HT-29 (cell line): Measurements from ENCODE around the gene SYVN1. TPM values are rescaled to one million over a fixed set of nuclear protein-coding genes. Genes with fewer than 3 reads are reported as not detected.
"Not testable (repeated sequence)": the region's sequence is repeated elsewhere in the genome, so short reads cannot be mapped to it uniquely, and the experiment has no call there.

Experiments
- DNase-seq: peaks from one replicate; pipeline ENCODE4 v3.0.0-alpha.2; 2015; ENCODE audit warnings: low spot score
- total RNA-seq: library from RNA; depleted of rRNA; stranded (reverse); fragments of >200 nt; shearing (Covaris generic); gene quantifications from 2 replicates; pipeline ENCODE4 v1.2.3, GENCODE V29; 2014

SYVN1 gene
- total RNA-seq, 1 experiment from 2014 or later: 32.1 TPM

DNA sequence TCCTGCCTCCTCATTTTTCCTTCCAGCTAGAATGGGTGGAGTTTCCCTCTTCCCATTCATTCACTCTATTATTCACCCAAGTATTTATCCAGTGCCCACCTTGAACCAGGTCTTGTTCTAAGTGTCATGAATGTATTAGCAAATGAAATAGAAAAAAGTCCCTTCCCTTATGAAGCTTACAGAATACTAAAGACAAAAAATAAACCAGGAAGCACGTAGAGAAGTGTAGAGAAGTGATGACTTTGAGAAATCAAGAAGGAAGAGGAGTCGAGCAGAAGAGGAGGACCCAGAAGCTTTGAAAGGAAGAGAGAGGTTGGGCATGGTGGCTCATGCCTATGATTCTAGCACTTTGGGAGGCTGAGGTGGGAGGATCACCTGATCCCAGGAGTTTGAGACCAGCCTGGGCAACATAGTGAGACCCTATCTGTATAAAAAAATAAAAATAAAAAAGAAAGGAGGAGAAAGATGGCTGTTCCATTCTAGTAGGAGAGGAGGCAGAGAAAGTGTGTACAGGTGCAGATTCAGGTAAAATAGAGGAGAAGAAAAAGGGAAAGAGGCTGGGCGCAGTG is 17.1 kb upstream of the SYVN1 start:
- DNase-seq: no peak

DNA sequence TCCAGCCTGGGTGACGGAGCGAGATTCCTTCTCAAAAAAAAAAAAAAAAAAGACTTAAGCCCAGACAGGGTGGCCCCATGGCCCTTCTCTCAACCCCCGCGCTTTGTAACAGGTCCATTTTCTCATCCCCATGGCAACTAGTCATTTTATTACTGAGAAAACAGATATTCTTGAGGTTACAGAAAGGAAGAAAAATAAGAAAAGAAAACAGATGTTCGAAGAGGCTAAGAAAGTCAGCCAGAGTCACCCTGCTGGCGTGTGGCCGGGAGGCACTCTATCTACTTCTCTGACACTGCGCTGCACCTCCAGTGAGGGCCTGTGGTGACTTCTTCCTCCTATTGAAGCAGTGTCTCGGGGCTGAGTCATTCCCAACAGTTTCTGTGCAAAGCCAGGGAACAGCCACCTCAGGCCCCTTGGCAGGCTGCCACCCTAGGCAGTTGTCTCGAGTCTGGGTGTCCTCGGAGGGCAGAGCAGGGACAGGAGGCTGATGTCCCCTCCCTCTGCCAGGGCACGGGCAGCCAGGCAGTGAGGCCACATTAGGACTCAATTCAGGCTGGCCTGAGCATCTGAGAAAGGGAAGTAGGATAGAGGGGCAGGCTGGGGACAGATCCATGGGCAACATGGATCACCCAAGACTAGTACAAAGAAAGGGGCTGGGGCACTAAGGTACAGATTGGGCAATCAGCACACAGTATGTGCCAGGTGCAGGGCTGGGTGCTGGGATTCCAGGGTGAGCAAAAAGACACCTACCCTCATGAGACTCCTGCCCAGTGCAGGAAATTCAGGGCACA is 16.4 kb upstream of the SYVN1 start:
- DNase-seq: peak; percentile 100

DNA sequence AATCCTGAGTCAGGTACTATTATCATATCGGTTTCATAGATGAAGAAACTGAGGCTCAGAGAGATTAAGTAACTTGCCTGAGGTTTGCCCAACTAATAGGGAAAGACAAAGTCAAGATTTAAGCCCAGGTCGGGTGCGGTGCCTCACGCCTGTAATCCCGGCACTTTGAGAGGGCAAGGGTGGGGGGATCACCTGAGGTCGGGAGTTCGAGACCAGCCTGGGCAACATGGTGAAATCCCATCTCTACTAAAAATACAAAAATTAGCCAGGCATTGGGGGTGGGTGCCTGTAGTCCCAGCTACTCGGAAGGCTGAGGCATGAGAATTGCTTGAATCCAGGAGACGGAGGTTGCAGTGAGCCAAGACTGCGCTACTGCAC is 15.8 kb upstream of the SYVN1 start:
- not testable (repeated sequence) for DNase-seq

DNA sequence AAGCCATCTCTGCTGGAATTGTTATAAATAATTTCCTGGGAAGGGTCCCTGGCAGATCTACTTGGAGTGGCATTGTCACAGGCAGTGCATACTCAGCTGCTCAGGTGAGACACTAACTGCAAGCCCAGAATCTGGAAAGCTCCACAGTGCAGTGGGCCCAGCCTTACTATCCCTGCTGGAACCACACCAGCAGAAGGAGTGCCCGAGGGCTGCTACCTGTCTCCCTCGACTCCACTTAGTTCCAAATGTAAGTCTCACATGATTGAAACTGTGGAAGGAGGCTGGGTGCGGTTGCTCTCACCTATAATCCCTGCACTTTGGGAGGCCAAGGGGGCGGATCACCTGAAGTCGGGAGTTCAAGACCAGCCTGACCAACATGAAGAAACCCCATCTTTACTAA is 14.3 kb upstream of the SYVN1 start:
- no peak for DNase-seq

DNA sequence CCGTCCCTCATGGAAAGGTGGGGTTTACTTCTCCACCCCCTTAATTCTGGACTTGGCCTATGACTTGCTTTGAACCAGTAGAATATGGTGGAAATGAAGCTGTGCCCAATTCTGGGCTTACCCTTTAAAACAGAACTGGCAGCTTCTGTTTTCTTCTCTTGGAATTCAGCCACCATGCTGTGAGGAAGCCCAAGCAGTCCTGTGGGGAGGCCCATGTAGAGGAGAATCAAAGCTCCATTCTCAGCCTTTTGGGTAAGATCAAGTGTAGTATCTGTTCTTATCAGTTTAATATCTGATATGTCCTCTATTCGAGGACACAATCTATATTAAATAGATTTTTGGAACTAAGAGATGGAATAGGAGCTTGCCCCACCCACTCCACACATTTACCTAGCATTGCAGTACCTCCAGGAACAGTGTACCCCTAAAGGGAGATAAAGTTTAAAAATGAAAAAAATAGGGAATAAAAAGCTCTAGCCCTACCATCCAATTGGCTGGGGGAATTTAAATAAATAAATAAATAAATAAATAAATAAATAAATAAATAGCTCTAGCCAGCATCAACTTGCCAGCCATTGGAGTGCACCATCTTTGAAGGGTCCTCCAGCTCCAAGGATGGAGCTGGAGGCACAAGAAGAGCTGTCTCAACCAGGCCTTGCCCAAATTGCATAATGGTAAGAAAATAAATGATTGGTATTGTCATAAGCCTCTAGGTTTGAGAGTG is 13.2 kb upstream of the SYVN1 start:
- no peak for DNase-seq

DNA sequence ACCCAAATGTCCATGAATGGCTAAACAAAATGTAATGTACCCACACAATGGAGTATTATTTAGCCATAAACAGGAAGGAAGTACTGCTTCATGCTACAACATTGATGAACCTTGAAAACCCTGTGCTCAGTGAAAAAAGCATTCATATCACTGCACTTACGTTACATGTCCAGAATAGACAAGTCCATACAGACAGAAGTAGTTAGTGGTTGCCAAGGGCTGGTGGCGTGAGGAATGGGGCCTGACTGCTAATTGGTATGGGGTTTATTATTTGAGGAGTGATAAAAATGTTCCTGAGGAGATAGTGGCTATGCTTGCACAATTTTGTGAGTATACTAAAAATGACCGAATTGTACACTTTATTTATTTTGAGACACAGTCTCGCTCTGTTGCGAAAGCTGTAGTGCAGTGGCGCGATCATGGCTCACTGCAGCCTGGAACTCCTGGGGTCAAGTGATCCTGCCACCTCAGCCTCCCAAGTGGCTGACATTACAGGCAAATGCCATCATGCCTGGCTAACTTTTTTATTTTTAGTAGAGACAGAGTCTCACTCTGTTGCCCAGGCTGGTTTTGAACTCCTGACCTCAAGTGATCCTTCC is 7.7 kb upstream of the SYVN1 start:
- no peak for DNase-seq

DNA sequence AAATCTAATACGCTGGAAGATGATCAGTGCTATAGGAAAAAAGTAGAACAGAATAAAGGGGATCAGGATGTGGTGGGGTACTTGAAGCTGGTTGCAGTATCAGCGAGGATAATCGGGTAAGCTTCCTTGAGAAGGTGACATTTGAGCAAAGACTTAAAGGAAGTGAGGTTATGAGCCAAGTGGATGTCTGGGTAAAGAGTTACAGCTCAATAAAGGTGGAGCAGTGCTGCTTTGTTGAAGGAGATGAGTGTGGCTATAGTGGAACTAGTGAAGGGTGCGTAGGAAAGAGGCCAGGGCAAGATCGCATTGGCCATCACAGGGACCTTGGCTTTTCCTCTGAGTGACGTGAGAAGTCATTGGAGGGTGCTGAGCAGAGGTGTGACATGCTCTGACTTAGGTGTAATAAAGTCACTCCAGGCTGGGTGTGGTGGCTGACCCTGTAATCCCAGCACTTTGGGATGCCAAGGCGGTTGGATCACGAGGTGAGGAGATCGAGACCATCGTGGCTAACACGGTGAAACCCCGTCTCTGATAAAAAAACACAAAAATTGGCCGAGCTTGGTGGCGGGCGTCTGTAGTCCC is 2.3 kb upstream of the SYVN1 start:
- no peak for DNase-seq

DNA sequence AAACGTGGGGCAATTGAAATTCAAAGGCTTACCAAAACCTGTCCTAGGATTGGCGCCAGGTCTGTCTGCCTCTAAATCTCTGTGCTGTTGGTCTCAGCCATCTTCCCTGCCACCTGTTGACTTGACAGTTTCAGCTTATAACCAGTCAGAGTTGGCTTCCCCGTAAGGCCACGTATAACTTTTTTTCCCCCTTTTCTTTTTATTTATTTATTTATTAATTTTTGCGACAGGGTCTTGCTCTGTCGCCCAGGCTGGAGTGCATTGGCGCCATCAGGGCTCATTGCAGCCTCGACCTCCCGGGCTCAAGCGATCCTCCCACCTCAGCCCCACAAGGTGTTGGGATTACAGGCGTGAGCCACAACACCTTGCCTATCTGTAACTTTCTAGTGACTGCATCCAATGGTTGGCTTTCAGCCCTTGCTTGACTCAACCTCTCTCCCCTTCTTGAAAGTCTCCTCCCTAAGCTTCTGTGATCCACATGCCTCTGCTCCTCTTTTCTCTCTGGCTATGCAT is 1.4 kb upstream of the SYVN1 start:
- no peak for DNase-seq

DNA sequence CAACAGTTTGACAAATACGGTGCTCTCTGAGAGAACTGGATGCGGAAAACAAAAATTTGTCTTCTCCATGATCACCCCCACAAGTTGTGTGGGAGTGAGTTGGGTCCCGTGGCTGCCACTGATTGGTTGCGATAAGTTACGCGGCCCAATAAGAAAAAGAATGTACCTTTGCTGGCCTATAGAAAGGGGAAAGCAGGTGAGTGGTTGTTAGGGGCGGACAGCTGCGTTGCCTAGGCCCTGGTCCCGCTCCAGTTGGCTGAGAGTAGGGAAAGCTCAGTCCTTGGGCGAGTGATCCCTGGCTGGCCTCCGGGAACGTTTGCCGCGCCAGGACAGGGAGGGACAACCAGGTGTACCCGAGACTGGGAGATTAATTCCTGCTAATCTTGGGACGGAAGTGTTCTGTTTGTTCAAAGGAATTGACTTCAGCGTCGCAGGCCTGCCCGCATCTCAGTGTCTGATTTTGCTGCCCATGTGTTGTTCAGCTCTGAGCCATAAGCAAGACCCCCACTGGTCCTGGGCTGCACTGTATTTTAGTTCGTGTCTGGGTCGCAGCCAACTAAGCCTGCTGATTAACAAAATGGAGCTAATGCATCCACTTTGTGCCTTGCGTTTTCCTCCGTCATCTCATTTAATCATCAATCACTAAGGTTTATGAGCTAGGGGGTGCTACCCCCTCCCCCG is 773 bp upstream of the SYVN1 start:
- DNase-seq: peak; percentile 99

DNA sequence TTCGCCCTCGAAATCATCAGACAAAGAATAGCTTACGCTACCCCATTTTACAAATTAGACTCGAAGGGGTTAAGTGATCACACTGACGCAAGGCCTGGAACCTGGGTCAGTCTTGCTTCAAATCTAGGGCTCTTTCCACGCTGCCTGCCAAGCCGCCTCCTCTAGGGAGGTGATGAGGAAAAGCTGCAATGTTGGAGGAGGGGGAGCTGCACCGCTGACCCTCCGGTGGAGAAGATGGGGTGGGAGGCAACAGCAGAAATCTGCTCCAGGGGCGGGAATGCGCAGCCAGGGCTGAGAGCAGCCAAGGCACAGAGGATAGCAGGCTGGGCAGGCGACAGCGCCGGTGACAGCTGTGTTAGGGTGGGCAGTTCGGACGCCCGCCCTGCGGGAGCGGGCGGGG is 595 bp downstream of the SYVN1 start:
- DNase-seq: peak; percentile 36

DNA sequence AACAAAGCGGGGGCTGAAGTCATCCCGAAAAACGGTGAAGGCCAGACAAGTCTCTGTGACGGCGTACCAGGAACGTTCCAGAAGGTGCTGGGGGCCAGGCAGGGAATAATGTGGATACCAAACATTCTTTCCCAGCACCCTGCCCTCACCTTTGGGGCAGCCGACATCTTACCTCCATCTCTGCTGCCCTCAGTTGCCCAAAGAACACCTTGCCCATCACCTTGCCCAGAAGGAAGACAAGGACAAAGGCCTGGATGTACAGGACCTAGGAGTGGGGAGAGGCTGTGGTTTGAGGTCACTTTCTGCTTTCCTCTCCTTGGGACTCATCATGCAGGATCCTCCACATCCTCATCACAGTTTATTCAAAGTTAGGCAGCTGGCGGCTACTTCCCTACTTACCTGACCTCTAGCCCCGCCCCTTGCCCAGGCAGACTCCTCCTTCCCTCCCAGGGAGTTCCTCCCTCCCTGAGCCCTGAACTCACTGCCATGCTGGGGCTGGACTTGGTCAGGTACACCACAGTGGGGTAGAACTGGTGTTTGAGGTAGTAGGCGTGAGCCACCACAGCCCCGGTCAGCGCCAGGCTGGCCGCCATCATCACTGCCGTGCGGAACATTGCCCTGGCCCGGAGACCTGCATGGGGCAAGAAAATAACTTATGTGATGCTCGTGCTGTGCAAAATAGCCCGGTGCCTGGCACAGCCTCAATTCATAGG is 1.2 kb downstream of the SYVN1 start:
- DNase-seq: peak; percentile 75

DNA sequence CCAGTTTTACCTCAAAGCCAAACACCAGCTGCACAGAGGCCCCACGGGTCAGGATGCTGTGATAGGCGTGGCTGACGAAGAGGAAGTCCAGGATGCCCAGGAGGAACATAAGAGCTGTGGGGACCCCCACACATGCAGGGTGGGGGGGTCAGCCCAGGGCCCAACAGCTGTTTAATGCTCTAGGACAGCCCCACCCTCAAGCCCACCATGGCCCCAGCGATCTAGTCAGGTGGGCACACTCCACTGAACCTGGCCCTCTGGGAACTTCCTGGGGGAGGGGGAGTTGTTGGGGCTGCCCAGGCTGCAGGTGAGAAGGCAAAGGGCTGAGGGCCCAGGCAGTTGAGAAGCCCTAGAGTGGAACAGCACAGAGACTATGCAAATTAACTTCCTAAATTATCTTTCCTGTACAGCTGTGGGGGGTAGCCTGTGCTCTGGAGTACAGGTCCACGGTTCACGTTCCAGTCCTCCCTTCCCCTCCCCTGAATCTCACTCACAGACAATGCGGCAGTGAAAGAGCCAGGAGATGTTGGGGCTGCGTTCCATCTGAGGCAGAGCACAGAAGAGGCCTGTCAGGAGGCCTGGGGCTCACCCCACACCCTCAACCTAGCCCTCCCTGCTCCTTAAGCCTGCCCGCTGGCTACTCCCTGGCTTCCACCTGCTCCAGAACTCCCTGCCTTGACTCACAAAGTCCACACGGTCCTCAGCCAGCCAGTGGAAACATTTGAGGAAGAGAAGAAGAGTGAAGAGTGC is 1.9 kb downstream of the SYVN1 start:
- DNase-seq: no peak

DNA sequence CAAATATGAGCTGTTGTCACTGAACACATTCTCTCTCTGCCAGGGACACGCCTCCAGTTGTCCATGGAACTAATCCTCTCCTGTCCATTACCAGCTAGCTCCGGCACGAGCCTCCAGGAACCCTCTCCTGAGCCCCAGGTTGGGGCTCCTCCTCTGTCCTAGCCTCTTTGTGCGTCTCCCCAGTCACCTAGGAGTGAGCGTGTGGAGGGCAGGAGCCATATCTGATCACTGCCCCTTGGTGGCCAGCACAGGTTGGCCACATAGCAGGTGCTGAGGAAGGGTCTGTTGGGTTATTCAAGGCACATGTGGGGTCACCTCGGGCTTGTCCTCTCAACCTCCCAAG is 2.5 kb downstream of the SYVN1 start:
- no peak for DNase-seq

DNA sequence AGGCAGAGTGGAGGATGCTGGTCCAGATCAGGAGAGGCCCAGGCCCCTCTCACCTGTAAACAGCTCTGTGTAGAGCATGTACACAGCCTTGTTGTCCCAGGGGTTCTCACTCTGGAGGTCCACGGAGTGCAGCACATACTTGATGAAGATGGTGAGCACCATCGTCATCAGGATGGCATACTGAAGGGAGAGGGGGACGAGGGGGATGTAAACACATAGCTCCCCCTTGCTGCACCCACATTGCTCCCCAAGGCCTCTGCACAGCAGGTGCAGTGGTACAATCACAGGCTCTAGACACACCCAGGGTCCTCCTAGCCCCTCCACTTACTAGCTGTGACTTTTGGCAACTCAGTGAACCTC is 2.9 kb downstream of the SYVN1 start:
- no peak for DNase-seq

DNA sequence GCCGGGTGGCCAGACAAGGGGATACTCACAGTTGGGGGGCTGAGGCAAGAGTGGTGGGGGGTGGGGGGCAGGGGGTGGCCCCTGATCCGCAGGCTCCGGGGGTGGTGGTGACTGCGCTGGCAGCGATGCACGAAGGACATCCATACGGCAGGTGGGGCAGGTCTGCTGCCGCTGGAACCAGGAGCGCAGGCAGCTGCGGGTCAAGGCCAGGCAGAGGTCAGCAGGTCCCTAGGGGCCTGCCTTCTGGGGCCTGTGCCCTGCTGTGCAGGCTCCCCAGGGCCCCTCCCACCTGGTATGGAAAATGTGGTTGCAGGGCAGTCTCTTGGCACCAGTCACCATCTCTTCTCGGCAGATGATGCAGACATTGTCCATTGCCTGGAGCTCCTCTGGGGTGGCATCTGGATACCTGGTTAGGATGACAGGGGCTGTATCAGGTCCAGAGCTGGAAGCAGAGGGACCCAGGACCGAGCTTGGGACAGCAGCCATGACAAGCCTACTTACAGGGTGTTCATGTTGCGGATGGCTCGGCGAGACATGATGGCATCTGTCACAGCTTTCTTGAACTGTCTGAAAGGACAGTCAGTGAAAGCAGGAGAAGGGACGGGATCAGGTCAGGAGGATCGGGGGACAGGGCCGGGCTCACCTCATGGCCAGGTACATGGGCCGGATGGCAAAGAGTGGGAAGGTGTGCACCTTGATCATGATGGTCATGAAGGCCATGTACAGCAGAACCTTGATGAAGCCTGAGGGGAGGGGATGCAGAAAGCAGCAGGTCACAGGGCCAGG is 3.5 kb downstream of the SYVN1 start:
- DNase-seq: no peak

DNA sequence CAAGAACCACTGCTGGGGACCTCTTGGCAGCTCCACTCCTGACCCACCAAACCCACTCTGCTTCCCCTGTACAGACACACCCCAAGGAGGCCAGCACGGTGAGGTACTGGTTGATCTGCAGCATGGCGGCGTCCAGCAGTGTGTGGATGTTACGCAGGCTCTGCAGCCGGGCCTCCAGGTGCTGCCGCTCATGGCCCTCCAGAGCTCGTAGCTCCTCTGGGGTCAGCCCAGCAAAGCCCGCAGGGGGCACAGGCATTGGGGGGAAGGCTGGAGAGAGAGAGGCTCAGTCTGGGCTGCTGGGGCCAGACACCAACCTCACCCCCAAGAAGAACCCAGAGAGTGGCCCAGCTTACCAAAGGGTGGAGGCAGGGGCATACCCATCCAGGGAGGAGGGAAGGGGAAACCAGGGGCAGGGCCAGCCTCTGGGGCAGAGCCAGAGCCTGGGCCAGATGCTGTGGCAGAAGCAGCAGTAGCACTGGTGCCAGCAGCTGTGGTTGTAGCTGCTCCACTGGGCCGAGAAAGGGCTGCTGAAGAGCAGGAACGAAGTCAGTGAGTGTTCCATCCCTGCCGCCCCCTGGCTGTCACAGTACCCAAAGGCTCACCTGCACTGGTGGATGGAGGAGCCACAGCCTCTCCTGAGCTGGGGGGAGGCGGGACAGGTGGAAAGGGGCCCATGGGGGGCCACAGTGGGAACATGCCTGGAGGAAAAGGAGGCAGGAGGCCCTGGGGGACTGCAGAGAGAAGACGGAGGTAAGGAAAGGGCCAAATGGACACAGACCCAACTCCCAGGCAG is 4.5 kb downstream of the SYVN1 start:
- no peak for DNase-seq

DNA sequence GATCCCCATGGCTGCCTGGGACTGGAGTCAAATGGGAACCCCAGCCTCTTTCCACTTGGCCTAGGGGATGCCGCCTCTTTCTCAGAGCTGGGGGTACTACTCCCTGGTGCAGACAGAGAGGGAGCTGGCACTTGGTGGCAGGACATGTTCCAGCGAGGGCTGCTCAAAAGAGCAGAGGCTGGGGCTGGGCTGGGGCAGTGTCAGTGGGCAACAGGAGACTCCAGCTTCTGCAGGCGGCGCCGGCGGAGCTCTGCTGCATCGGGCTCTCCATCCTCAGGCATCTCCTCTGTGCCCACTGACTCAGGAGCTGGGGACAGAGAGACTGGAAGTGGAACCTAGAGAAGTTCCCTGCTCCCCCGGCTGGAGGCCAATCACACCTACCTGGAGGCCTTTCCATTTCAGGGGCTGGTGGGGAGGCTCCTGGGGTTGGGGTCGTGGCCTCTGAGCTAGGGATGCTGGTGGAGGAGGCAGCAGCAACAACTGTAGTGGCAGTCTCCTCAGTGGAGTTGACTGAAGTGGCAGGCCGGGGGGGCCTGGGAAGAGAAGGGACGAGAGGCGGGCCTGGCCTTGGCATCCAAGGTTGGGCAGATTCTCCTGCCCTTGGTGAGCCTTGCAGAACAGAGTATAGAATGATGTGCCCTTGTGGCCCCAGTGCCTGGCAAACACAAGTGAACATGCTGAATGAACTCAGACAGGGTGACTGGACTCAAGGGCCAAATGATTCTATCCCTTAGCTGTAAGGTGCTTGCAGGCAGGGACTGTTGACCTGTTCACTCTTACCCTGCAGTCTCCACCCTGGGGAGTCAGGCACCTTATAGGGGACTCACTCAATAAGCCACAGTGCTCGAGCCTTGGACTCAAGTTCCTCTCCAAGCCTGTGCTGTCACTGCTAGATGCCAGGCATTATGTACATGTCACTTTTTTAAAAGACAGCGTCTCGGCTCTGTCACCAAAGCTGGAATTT is 5.9 kb downstream of the SYVN1 start:
- DNase-seq: no peak
